Measurements from ENCODE around the gene CAPN8. TPM values are rescaled to one million over a fixed set of nuclear protein-coding genes. Genes with fewer than 3 reads are reported as not detected.

The CAPN8 gene
- total RNA-seq, 2 experiments from 2014 or later: not detected

DNA sequence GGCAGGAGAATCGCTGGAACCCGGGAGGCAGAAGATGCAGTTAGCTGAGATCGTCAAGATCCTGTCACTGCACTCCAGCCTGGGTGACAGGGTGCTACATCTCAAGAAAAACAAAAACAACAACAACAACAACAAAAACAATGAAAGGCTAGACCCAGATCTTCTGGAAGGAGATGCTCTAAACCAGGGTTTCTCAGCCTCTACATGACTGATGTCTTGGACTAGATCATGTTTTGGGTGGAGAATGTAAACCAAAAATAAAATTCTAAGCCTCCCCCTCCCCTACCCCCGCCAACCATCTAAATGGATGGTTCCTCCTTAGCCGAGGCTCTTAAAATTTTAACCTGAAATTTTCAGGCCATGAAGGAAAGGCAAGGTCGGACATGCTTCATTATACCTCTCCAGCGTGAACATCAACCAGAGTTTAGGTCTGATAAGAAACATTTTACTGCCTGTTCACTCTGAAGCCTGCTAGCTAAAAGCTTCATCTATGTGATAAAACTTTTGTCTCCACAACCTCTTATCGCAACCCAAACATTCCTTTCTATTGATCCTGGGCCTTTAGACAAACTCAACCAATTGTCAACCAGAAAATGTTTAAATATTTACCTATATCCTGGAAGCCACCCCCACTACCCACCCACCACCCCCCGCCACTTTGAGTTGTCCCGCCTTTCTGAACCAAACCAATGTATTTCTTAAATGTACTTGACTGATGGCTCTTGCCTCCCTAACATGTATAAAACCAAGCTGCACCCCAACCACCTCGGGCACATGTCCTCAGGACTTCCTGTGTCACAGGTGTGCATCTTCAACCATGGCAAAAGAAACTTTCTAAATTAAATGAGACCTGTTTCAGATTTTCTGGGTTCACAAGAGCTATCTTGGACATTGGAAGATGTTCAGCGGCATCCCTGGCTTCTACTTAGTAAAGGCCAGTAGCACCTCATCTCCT is 45.0 kb upstream of the CAPN8 start:
- no peak for DNase-seq
- Mint-ChIP-seq H3K36me3 (ENCODE audit: low read depth) (no peaks in the 10 kb centered on the region), H3K27me3 (no peaks in the 10 kb centered on the region), H3K9me3 (no peaks in the 10 kb centered on the region), H3K4me3 (no peak overlapping the region), H3K4me1 (ENCODE audit: low read depth) (peaks cover 35% of the 10 kb centered on the region), H3K27ac (no peak overlapping the region)
- intact Hi-C loops (cut with micrococcal nuclease): loop anchor here (5.0 kb wide), 1 partner anchor 37 kb away; no protein-coding TSS in a partner anchor
- ATAC-seq: no peak
- TF ChIP-seq, protein P1, sequence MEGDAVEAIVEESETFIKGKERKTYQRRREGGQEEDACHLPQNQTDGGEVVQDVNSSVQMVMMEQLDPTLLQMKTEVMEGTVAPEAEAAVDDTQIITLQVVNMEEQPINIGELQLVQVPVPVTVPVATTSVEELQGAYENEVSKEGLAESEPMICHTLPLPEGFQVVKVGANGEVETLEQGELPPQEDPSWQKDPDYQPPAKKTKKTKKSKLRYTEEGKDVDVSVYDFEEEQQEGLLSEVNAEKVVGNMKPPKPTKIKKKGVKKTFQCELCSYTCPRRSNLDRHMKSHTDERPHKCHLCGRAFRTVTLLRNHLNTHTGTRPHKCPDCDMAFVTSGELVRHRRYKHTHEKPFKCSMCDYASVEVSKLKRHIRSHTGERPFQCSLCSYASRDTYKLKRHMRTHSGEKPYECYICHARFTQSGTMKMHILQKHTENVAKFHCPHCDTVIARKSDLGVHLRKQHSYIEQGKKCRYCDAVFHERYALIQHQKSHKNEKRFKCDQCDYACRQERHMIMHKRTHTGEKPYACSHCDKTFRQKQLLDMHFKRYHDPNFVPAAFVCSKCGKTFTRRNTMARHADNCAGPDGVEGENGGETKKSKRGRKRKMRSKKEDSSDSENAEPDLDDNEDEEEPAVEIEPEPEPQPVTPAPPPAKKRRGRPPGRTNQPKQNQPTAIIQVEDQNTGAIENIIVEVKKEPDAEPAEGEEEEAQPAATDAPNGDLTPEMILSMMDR (IDR thresholded peaks at IDR 0.05): no peak
- ChIA-PET CTCF (interaction anchor here (1.3 to 3.2 kb wide), 3 partner anchors 12 to 39 kb away, joined by 5 to 24 read pairs (median 8); no protein-coding TSS in a partner anchor), POLR2A (no interaction called here)

DNA sequence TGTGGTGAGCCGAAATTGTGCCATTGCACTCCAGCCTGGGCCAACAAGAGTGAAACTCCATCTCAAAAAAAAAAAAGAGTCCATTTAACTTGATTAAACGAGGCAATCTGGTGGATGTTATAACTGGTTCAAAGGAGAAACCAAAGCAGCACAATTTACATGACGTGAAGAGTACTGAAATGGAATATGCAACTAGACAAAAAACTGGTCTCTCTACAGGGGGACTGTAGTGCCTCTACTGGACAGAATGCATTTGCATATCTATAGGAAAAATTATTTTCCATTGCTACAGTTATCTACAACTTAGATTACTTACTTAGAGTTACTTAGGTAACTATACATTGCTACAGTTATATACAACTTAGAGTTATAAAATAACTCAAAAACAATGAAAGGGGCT is 44.1 kb upstream of the CAPN8 start:
- TF ChIP-seq, protein P1 (IDR thresholded peaks at IDR 0.05): no peak
- H3K36me3 Mint-ChIP-seq (ENCODE audit: low read depth): no peaks in the 10 kb centered on the region
- peaks cover 29% of the 10 kb centered on the region for H3K4me1 Mint-ChIP-seq (ENCODE audit: low read depth)
- ChIA-PET POLR2A (no interaction called here), CTCF (interaction anchor here (1.1 to 3.2 kb wide), 2 partner anchors 11 to 40 kb away, joined by 6 to 24 read pairs; no protein-coding TSS in a partner anchor)
- H3K27me3 Mint-ChIP-seq: no peaks in the 10 kb centered on the region
- intact Hi-C loops (cut with micrococcal nuclease): loop anchor here (10.0 kb wide), 2 partner anchors 125 to 625 kb away; partner anchors contain the start of gene NVL
- no peaks in the 10 kb centered on the region for H3K9me3 Mint-ChIP-seq
- H3K4me3 Mint-ChIP-seq: no peak overlapping the region
- H3K27ac Mint-ChIP-seq: no peak overlapping the region
- ATAC-seq (no peak), DNase-seq (no peak)

DNA sequence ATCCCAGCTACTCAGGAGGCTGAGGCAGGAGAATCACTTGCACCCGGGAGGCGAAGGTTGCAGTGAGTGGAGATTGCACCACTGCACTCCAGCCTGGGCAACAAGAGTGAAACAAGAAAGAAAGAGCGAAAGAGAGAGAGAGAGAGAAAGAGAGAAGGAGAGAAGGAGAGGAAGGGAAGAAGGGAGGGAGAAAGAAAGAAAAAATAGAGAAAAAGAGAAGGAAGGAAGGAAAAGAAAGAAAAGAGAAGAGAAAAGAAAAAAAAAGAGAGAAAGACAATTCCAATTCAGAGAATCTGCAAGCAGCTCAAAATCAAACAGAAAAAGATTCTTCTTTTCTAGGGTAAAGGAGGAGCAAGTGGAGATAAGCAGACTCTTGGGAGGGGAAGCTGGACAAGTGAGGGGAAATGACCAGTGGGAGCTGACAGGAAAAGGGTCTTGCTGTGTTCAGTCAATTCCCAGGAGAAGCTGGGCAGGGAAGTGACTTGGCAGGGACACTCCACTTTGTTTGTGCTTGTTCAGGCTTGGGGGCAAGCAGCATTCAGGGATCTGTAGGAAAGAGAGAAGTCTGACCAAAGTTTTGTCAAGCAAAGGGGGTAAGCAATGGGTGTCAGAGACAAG is 43.3 kb upstream of the CAPN8 start:
- peaks cover 25% of the 10 kb centered on the region for H3K4me1 Mint-ChIP-seq (ENCODE audit: low read depth)
- no peaks in the 10 kb centered on the region for H3K27me3 Mint-ChIP-seq
- TF ChIP-seq, protein P1 (IDR thresholded peaks at IDR 0.05): no peak
- DNase-seq: no peak
- H3K36me3 Mint-ChIP-seq (ENCODE audit: low read depth): no peaks in the 10 kb centered on the region
- intact Hi-C loops (cut with micrococcal nuclease): loop anchor here (10.0 kb wide), 2 partner anchors 126 to 626 kb away; partner anchors contain the start of gene NVL
- H3K4me3 Mint-ChIP-seq: no peak overlapping the region
- no peaks in the 10 kb centered on the region for H3K9me3 Mint-ChIP-seq
- ChIA-PET POLR2A (no interaction called here), CTCF (interaction anchor here (1.1 to 5.8 kb wide), 2 partner anchors 10 to 40 kb away, joined by 6 to 41 read pairs; no protein-coding TSS in a partner anchor)
- no peak for ATAC-seq
- H3K27ac Mint-ChIP-seq: no peak overlapping the region

DNA sequence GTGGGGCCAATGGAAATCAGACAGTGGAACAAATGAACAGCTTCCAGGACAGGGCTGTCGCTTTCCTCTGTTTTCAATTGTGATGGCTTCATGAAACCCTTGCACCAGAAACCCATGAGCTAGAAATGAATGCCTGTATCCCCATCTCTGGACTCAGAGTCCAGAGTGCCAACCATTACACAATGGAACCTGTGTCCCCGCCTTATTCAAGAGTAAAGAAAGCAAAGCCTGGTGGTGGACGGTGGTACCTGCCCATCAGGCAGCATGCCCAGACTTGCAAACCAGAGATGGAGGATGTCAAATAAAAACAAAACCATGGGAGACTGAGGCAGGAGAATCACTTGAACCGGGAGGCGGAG is 42.5 kb upstream of the CAPN8 start:
- DNase-seq (no peak), ATAC-seq (no peak)
- intact Hi-C loops (cut with micrococcal nuclease): loop anchor here (10.0 kb wide), 2 partner anchors 127 to 627 kb away; partner anchors contain the start of gene NVL
- Mint-ChIP-seq H3K27me3 (no peaks in the 10 kb centered on the region), H3K9me3 (no peaks in the 10 kb centered on the region), H3K27ac (no peak overlapping the region), H3K36me3 (ENCODE audit: low read depth) (no peaks in the 10 kb centered on the region), H3K4me3 (no peak overlapping the region), H3K4me1 (ENCODE audit: low read depth) (peaks cover 22% of the 10 kb centered on the region)
- TF ChIP-seq, protein P1 (IDR thresholded peaks at IDR 0.05): no peak
- ChIA-PET CTCF (interaction anchor here (0.7 to 5.8 kb wide), 3 partner anchors 9 to 41 kb away, joined by 3 to 41 read pairs (median 4); no protein-coding TSS in a partner anchor), POLR2A (no interaction called here)
